H1 (cell line): ENCODE data around the gene RETREG1. TPM values are rescaled to one million over a fixed set of nuclear protein-coding genes. Genes with fewer than 3 reads are reported as not detected.

Experiments
- CTCF ChIA-PET: fragments of 300-600 bp; sonication (Branson Sonifier 250); formaldehyde crosslinking; loops from one replicate; lab custom pipeline; 2021; ENCODE audit not compliant: partially characterized antibody; lab: Charles Lee
- POLR2A ChIA-PET: fragments of 300-600 bp; sonication (Branson Sonifier 250); formaldehyde crosslinking; loops from one replicate; lab custom pipeline; 2021; ENCODE audit warnings: inconsistent platforms; ENCODE audit not compliant: partially characterized antibody; lab: Charles Lee
- DNase-seq, 2 experiments: peaks; one replicate each; pipeline versions ENCODE4 v3.0.0 to v3.0.0-alpha.2; 2010 to 2022; ENCODE audit warnings: low spot score in 2 of 2, low read depth in 1 of 2, mixed read lengths in 1 of 2
- FAIRE-seq: peaks from 2 replicates; lab custom pipeline; 2011; peaks lifted over from hg19 to GRCh38; lab: Jason Lieb, UNC
- H2AFZ ChIP-seq: 2 replicates; pipeline ENCODE4 v1.8.1; 2012; ENCODE audit warnings: low read length, inconsistent platforms
- H2AK5ac ChIP-seq: 2 replicates; pipeline ENCODE4 v1.6.1; 2013; ENCODE audit warnings: low read depth, low read length
- H2BK120ac ChIP-seq: replicated peaks from 2 replicates; pipeline ENCODE3; 2013; ENCODE audit warnings: low read depth, low read length, inconsistent platforms
- H2BK12ac ChIP-seq: 2 replicates; pipeline ENCODE4 v1.6.1; 2013; ENCODE audit warnings: low read depth, low read length
- H2BK15ac ChIP-seq: 2 replicates; pipeline ENCODE4 v1.6.1; 2013; ENCODE audit warnings: low read length
- H2BK20ac ChIP-seq: 2 replicates; pipeline ENCODE4 v1.6.1; 2013; ENCODE audit warnings: low read length
- H2BK5ac ChIP-seq: 2 replicates; pipeline ENCODE4 v1.6.1; 2013; ENCODE audit warnings: low read depth, low read length
- H3K14ac ChIP-seq: 2 replicates; pipeline ENCODE4 v1.6.1; 2013; ENCODE audit warnings: inconsistent platforms; ENCODE audit not compliant: insufficient read length
- H3K18ac ChIP-seq: 2 replicates; pipeline ENCODE4 v1.6.1; 2013; ENCODE audit warnings: low read length; ENCODE audit errors: extremely low read depth
- H3K23ac ChIP-seq: 2 replicates; pipeline ENCODE4 v1.6.1; 2013; ENCODE audit warnings: inconsistent platforms; ENCODE audit not compliant: insufficient read length
- H3K23me2 ChIP-seq: 2 replicates; pipeline ENCODE4 v1.6.1; 2013; ENCODE audit warnings: low read depth, low read length
- H3K27ac ChIP-seq: 2 replicates; pipeline ENCODE4 v1.6.1; 2011; ENCODE audit warnings: low read depth, low read length, inconsistent platforms
- H3K27me3 ChIP-seq, 4 experiments: replicated peaks in 1 of 4; 1 replicate in 1 of 4; 2 replicates in 3 of 4; pipeline versions ENCODE4 v1.6.1 to v1.8.1; 2011 to 2013; ENCODE audit warnings: low read length in 3 of 4, mild to moderate bottlenecking in 3 of 4, inconsistent platforms in 2 of 4, mixed read lengths in 2 of 4, moderate library complexity in 1 of 4; ENCODE audit not compliant: control insufficient read depth in 3 of 4, insufficient read depth in 3 of 4; ENCODE audit errors: extremely low read depth in 1 of 4
- H3K36me3 ChIP-seq, 4 experiments: 2 replicates each; pipeline versions ENCODE4 v1.6.1 to v1.8.1; 2011 to 2013; ENCODE audit warnings: mild to moderate bottlenecking in 4 of 4, low read length in 3 of 4, moderate library complexity in 2 of 4, control low read depth in 1 of 4, inconsistent platforms in 1 of 4; ENCODE audit not compliant: insufficient read depth in 4 of 4, control insufficient read depth in 2 of 4
- H3K4ac ChIP-seq: replicated peaks from 2 replicates; pipeline ENCODE3; 2013; ENCODE audit warnings: low read length, low read depth, mixed read lengths, inconsistent platforms; ENCODE audit not compliant: insufficient read length
- H3K4me1 ChIP-seq, 4 experiments: replicated peaks in 1 of 4; 1 replicate in 1 of 4; 2 replicates in 3 of 4; pipeline versions ENCODE4 v1.6.1 to v1.8.1; 2011 to 2013; ENCODE audit warnings: low read length in 3 of 4, inconsistent platforms in 2 of 4, mixed read lengths in 1 of 4; ENCODE audit not compliant: insufficient read depth in 4 of 4, control insufficient read depth in 3 of 4
- H3K4me2 ChIP-seq, 2 experiments: 2 replicates each; pipeline versions ENCODE4 v1.6.1 to v1.8.1; 2011 to 2013; ENCODE audit warnings: low read depth in 2 of 2, low read length in 2 of 2, control low read depth in 1 of 2, inconsistent platforms in 1 of 2, mild to moderate bottlenecking in 1 of 2; ENCODE audit not compliant: insufficient read depth in 1 of 2
- H3K4me3 ChIP-seq, 4 experiments: fragments of 200-600, 300-600 bp in 1 of 4; sonication (generic), shearing (Covaris generic), sonication (Bioruptor Twin) in 1 of 4; 2 replicates each; pipeline versions ENCODE4 v1.5.1 to v1.8.1; 2011 to 2016; ENCODE audit warnings: low read length in 4 of 4, low read depth in 3 of 4, control low read depth in 2 of 4, inconsistent platforms in 2 of 4, mild to moderate bottlenecking in 2 of 4, mixed read lengths in 1 of 4, moderate library complexity in 1 of 4; ENCODE audit not compliant: insufficient read depth in 2 of 4; ENCODE audit errors: extremely low read depth in 1 of 4
- H3K56ac ChIP-seq: replicated peaks from 2 replicates; pipeline ENCODE3; 2013; ENCODE audit warnings: low read depth, mild to moderate bottlenecking, mixed read lengths, low read length, inconsistent platforms; ENCODE audit not compliant: insufficient read length
- H3K79me1 ChIP-seq: 2 replicates; pipeline ENCODE4 v1.6.1; 2013; ENCODE audit warnings: low read depth, low read length, control low read depth
- H3K79me2 ChIP-seq, 2 experiments: 2 replicates each; pipeline versions ENCODE4 v1.6.1 to v1.8.1; 2012 to 2013; ENCODE audit warnings: low read length in 2 of 2, mild to moderate bottlenecking in 2 of 2, inconsistent platforms in 1 of 2; ENCODE audit not compliant: insufficient read depth in 2 of 2, control insufficient read depth in 1 of 2
- H3K9ac ChIP-seq, 4 experiments: replicated peaks in 1 of 4; 1 replicate in 1 of 4; 2 replicates in 3 of 4; pipeline versions ENCODE4 v1.6.1 to v1.8.1; 2011 to 2013; ENCODE audit warnings: low read depth in 3 of 4, low read length in 3 of 4, control low read depth in 2 of 4, mild to moderate bottlenecking in 2 of 4, moderate library complexity in 2 of 4, inconsistent platforms in 1 of 4; ENCODE audit errors: extremely low read depth in 1 of 4
- H3K9me3 ChIP-seq, 2 experiments: 2 replicates each; pipeline versions ENCODE4 v1.6.1 to v1.8.1; 2012 to 2013; ENCODE audit warnings: mild to moderate bottlenecking in 2 of 2, moderate library complexity in 2 of 2, control low read depth in 1 of 2, inconsistent platforms in 1 of 2, low read depth in 1 of 2, low read length in 1 of 2, mixed read lengths in 1 of 2; ENCODE audit not compliant: insufficient read depth in 2 of 2
- H4K20me1 ChIP-seq, 2 experiments: replicated peaks in 1 of 2; 2 replicates each; pipeline versions ENCODE3 to v1.8.1; 2011 to 2013; ENCODE audit warnings: inconsistent platforms in 2 of 2, low read length in 2 of 2, mild to moderate bottlenecking in 1 of 2; ENCODE audit not compliant: insufficient read depth in 2 of 2, control insufficient read depth in 1 of 2
- H4K5ac ChIP-seq: 2 replicates; pipeline ENCODE4 v1.6.1; 2013; ENCODE audit warnings: low read length, low read depth, mixed read lengths, inconsistent platforms; ENCODE audit not compliant: insufficient read length
- H4K8ac ChIP-seq: 2 replicates; pipeline ENCODE4 v1.8.0; 2013; ENCODE audit warnings: mild to moderate bottlenecking, moderate library complexity, low read length, inconsistent platforms; ENCODE audit not compliant: insufficient read depth; ENCODE audit errors: extremely low read depth
- H4K91ac ChIP-seq: replicated peaks from 2 replicates; pipeline ENCODE3; 2013; ENCODE audit warnings: low read length, mixed read lengths, inconsistent platforms; ENCODE audit not compliant: insufficient read length
- BACH1 ChIP-seq: IDR thresholded peaks from 2 replicates; pipeline ENCODE4 v1.6.1; 2012; ENCODE audit warnings: low read length, improper control_type of control experiment
- EGR1 ChIP-seq: IDR thresholded peaks from 2 replicates; pipeline ENCODE4 v1.6.1; 2011; ENCODE audit warnings: low read depth, low read length, borderline replicate concordance
- HDAC2 ChIP-seq, 2 experiments: fragments of 300-600 bp in 1 of 2; sonication (generic) in 1 of 2; IDR thresholded peaks; 2 replicates each; pipeline ENCODE4 v1.6.1; 2011 to 2012; ENCODE audit warnings: low read depth in 2 of 2, low read length in 2 of 2, mild to moderate bottlenecking in 2 of 2, moderate library complexity in 2 of 2, borderline replicate concordance in 1 of 2, inconsistent platforms in 1 of 2
- KDM4A ChIP-seq: IDR thresholded peaks from one replicate; pipeline ENCODE4 v1.7.1; 2012; ENCODE audit warnings: low read depth, mild to moderate bottlenecking, moderate library complexity, low read length, inconsistent platforms; ENCODE audit not compliant: severe bottlenecking
- MAFK ChIP-seq: IDR thresholded peaks from 2 replicates; pipeline ENCODE4 v1.6.1; 2012; ENCODE audit warnings: low read depth, mild to moderate bottlenecking, improper control_type of control experiment, low read length
- NANOG ChIP-seq: IDR thresholded peaks from 2 replicates; pipeline ENCODE4 v1.6.1; 2011; ENCODE audit warnings: low read length, low read depth, mild to moderate bottlenecking, inconsistent platforms; ENCODE audit not compliant: insufficient read depth, poor library complexity, severe bottlenecking
- NRF1 ChIP-seq: IDR thresholded peaks from 2 replicates; pipeline ENCODE4 v1.6.1; 2011; ENCODE audit warnings: mild to moderate bottlenecking, low read depth, low read length, improper control_type of control experiment
- RAD21 ChIP-seq, 2 experiments: IDR thresholded peaks in 1 of 2; conservative IDR thresholded peaks in 1 of 2; 2 replicates each; pipeline ENCODE4 v1.6.1; 2011; ENCODE audit warnings: low read depth in 2 of 2, low read length in 2 of 2, improper control_type of control experiment in 1 of 2, inconsistent platforms in 1 of 2, mild to moderate bottlenecking in 1 of 2, moderate library complexity in 1 of 2
- SIX5 ChIP-seq: IDR thresholded peaks from 2 replicates; pipeline ENCODE4 v1.6.1; 2011; ENCODE audit warnings: mild to moderate bottlenecking, low read depth, low read length
- SP2 ChIP-seq: IDR thresholded peaks from 2 replicates; pipeline ENCODE4 v1.6.1; 2012; ENCODE audit warnings: mild to moderate bottlenecking, low read length, inconsistent platforms
- SP4 ChIP-seq: IDR thresholded peaks from 2 replicates; pipeline ENCODE4 v1.6.1; 2012; ENCODE audit warnings: low read length, inconsistent platforms
- SRF ChIP-seq: IDR thresholded peaks from 2 replicates; pipeline ENCODE4 v1.6.1; 2011; ENCODE audit warnings: mild to moderate bottlenecking, low read depth, low read length, moderate library complexity
- SUZ12 ChIP-seq: fragments of 200-600 bp; sonication (generic); IDR thresholded peaks from 2 replicates; pipeline ENCODE4 v1.6.1; 2012; ENCODE audit warnings: mild to moderate bottlenecking, inconsistent platforms, low read length, moderate library complexity, mixed read lengths
- TCF12 ChIP-seq: IDR thresholded peaks from 2 replicates; pipeline ENCODE4 v1.6.1; 2011; ENCODE audit warnings: low read depth, mild to moderate bottlenecking, low read length
- WGBS, 2 experiments: shearing (Covaris generic) in 1 of 2; methylation state at CpG; one replicate each; pipeline versions ENCODE4 v1.1.6 to v1.1.7; 2013 to 2015; ENCODE audit warnings: low lambda C conversion rate in 2 of 2, mixed read lengths in 2 of 2, inconsistent platforms in 1 of 2, low coverage in 1 of 2, missing lambda C conversion rate in 1 of 2; ENCODE audit not compliant: insufficient replicate concordance in 2 of 2, insufficient coverage in 1 of 2, insufficient read length in 1 of 2; ENCODE audit errors: extremely low coverage in 1 of 2, missing lambda C conversion rate in 1 of 2; 5-methylcytosine and 5-hydroxymethylcytosine counted together
- polyA plus RNA-seq, 7 experiments: library from polyadenylated mRNA; depleted of rRNA in 3 of 7; stranded (reverse) in 5 of 7; unstranded in 2 of 7; fragments of >200 nt in 5 of 7; fragments of 200-250 nt in 2 of 7; gene quantifications; 1 replicate in 5 of 7; 2 replicates in 1 of 7; 4 replicates in 1 of 7; pipeline versions ENCODE4 v1.2.1 to v1.2.3, GENCODE V29; 2011 to 2013; ENCODE audit warnings: missing spikeins in 2 of 7, mixed read lengths in 2 of 7
- total RNA-seq: library from RNA; stranded (reverse); fragmentation: NEBNext Ultra II Directional; extraction: Animal tissue kit (Norgen Biotek cat#: 25700); gene quantifications from 2 replicates; pipeline ENCODE4 v1.2.1, GENCODE V29; 2021

The RETREG1 gene
- total and polyA plus RNA-seq, 2 of the 8 experiments (the other 6 are each of a cell fraction or from before 2014, with no cell fraction given), result 0.62 to 1.9 TPM

- no peak for DNase-seq
- Histone ChIP-seq H3K4me3 (peak overlapping the region; percentile 94 to 98 (median 94); a peak in 6 of 8 replicates), H3K9me3 (no peaks in the 10 kb centered on the region), H3K4me1 (peaks cover 0 to 12% (median 3%) of the 10 kb centered on the region in 4 experiments; a peak in 6 of 7 replicates), H2BK20ac (no peak overlapping the region), H2BK15ac (no peak overlapping the region), H3K27me3 (no peaks in the 10 kb centered on the region), H3K56ac (no peak overlapping the region), H4K8ac (no peak overlapping the region), H3K4me2 (peak overlapping the region; percentile 85 to 98), H4K91ac (no peak overlapping the region), H3K14ac (no peak overlapping the region), H3K79me2 (peaks cover 3 to 26% of the 10 kb centered on the region in 2 experiments; a peak in 3 of 4 replicates), H2BK5ac (no peak overlapping the region), H3K4ac (no peak overlapping the region), H2AK5ac (no peak overlapping the region), H3K23me2 (peaks cover 9% of the 10 kb centered on the region), H3K79me1 (0 out of 2 replicates have a peak, but pooled peaks cover 2% of the 10 kb centered on the region), H4K5ac (no peak overlapping the region), H2BK120ac (no peak overlapping the region), H2AFZ (no peak overlapping the region), H3K36me3 (peaks cover 14 to 33% (median 21%) of the 10 kb centered on the region in 4 experiments), H3K18ac (no peak overlapping the region), H2BK12ac (no peak overlapping the region), H3K27ac (no peak overlapping the region), H3K23ac (no peak overlapping the region), H3K9ac (no peak overlapping the region), H4K20me1 (no peaks in the 10 kb centered on the region)
- ChIA-PET CTCF (interaction anchor here (0.6 to 3.8 kb wide), 4 partner anchors 8 to 1842 kb away, joined by 3 to 14 read pairs (median 3); no protein-coding TSS in a partner anchor), POLR2A (interaction anchor here (0.7 kb wide), 1 partner anchor 959 kb away, joined by 3 read pairs; no protein-coding TSS in a partner anchor)
- 100% methylated on average over 1 of the region's 1 CpG; no CpG with 5 or more reads in 1 of the 2 experiments for WGBS, 2 experiments
- FAIRE-seq, result no peak
- TF ChIP-seq SIX5, result no peak
- no peak for TF ChIP-seq NANOG
- no peak for TF ChIP-seq SP2
- TF ChIP-seq HDAC2 (IDR thresholded peaks at IDR 0.05; ENCODE audit: borderline replicate concordance in 1 of 2, low read depth in 2 of 2, low read length in 2 of 2), result no peak
- TF ChIP-seq SUZ12, result no peak
- no peak for TF ChIP-seq MAFK
- TF ChIP-seq SRF, result no peak
- TF ChIP-seq KDM4A, result no peak
- no peak for TF ChIP-seq NRF1
- TF ChIP-seq TCF12, result no peak
- no peak for TF ChIP-seq EGR1
- TF ChIP-seq RAD21 (IDR thresholded peaks at IDR 0.05 in 1 of 2, conservative IDR thresholded peaks at IDR 0.05 in 1 of 2; ENCODE audit: low read depth in 2 of 2, low read length in 2 of 2), result no peak
- no peak for TF ChIP-seq BACH1
- TF ChIP-seq SP4, result no peak
These were observed 152.6 kb downstream of the RETREG1 start for GRCh38 chr5:16464231-16464630.
